ENCODE data around the gene NEDD9.
A peak's percentile ranks its signal among the peaks of the same experiment; 100 is the strongest.

The NEDD9 gene, protein sequence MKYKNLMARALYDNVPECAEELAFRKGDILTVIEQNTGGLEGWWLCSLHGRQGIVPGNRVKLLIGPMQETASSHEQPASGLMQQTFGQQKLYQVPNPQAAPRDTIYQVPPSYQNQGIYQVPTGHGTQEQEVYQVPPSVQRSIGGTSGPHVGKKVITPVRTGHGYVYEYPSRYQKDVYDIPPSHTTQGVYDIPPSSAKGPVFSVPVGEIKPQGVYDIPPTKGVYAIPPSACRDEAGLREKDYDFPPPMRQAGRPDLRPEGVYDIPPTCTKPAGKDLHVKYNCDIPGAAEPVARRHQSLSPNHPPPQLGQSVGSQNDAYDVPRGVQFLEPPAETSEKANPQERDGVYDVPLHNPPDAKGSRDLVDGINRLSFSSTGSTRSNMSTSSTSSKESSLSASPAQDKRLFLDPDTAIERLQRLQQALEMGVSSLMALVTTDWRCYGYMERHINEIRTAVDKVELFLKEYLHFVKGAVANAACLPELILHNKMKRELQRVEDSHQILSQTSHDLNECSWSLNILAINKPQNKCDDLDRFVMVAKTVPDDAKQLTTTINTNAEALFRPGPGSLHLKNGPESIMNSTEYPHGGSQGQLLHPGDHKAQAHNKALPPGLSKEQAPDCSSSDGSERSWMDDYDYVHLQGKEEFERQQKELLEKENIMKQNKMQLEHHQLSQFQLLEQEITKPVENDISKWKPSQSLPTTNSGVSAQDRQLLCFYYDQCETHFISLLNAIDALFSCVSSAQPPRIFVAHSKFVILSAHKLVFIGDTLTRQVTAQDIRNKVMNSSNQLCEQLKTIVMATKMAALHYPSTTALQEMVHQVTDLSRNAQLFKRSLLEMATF

DNA sequence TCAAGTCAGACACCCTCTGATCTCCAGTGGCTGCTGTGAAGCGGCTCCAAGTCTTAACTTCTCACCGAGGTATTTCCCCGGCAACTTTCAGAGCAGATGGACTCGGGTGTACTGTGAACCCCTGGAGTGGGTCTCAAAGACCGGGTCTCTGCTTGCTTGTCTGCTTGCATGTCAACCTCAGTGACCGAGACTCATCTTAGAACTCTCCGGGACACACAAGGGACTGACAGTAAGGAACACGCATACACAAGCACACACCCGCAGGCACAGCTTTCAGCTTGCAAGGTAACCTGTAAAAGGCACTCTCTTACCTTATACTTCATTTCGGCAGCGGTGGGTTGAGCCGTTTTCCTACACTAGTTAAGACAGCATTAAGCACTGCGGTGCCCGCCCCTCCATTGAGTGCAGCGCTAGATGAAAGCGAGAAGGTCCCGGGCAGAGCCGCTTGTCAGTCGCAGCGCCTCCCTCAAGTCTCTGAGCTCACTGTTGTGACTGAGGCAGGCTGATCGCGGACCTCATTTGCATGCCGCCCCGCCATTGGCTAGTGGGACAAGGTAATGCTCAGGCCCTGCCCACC, at the start of gene NEDD9:
Gene NEDD9, minus strand, starts transcription at position 476 of the 577 bp plus-strand sequence. Its CDS starts 153 bp downstream, at position 323.
- peak; percentile 93 for DNase-seq

DNA sequence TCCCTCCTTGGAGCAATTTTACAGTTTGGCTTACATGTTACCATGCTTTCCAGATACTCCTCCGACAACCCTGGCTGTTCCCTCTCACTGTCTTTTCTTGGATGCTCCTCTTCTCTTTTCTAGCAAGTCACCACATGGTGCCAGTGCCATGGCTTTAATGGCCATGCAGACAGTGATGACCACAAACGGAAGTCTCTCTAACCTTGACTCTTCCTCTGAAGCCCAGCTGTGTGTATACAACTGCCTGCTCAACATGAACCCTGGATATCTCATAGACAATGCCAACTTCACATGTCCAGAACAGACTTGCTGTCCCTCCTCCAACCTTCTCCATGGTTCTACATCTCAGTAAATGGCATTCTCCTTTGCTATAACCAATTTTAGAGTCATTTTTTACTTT, 49.8 kb upstream of the NEDD9 start:
- DNase-seq: no peak

DNA sequence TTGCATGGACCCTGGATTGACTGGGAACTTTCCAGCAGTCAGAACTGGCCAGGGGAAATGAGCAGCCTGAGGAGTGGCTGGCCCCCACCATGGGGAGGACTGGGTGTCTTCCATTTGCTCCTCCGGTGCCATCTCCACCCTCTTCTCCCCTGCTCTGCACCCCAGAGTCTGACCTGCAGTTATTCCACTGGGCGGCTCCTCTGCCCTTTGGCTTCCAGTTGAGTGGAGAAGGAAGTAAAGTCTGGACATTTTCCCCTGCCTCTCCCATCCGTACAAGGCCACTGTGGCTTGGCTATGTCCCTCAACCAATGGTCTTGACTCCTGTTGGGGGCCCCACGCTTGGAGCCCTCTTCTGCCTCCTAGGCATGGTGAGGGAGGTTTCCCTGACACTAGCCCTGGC, 47.9 kb upstream of the NEDD9 start:
- DNase-seq: no peak

DNA sequence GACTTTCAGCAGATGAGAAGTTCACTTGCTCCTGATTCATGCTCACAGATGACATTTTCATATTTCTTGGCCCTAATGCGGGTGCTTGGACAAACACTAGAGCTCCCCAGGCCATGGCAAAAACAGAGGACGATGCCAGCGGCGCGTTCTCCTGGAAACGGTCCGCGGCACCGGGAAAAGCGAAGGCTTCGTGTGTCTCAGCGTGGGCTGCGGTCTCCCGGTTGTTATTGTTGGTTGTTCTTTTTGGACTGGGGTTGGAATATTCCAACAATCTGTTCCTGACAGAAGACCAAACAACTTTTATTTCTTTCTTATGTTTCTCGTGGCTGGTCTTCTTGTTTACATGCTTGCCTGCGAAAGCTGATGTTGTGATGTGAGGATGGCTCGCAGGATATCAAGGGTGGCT, 46.8 kb upstream of the NEDD9 start:
- no peak for DNase-seq

DNA sequence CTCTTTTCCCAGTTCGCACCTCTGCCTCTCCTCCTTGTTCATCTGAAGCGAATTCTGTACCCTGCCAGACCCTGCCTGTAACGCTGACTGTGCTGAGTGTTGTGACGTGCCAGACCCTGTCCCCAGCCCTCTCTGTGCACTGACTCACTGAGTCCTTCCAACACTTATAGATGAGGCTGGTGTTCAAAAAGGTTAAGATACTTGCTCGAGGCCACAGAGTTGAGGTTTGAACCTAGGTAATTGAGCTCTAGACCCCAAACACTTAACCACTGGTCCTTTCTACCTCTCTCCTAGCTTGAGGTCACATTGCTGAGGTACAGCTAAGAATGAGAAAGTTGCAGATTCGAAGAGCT, 45.7 kb upstream of the NEDD9 start:
- DNase-seq: peak; percentile 17

DNA sequence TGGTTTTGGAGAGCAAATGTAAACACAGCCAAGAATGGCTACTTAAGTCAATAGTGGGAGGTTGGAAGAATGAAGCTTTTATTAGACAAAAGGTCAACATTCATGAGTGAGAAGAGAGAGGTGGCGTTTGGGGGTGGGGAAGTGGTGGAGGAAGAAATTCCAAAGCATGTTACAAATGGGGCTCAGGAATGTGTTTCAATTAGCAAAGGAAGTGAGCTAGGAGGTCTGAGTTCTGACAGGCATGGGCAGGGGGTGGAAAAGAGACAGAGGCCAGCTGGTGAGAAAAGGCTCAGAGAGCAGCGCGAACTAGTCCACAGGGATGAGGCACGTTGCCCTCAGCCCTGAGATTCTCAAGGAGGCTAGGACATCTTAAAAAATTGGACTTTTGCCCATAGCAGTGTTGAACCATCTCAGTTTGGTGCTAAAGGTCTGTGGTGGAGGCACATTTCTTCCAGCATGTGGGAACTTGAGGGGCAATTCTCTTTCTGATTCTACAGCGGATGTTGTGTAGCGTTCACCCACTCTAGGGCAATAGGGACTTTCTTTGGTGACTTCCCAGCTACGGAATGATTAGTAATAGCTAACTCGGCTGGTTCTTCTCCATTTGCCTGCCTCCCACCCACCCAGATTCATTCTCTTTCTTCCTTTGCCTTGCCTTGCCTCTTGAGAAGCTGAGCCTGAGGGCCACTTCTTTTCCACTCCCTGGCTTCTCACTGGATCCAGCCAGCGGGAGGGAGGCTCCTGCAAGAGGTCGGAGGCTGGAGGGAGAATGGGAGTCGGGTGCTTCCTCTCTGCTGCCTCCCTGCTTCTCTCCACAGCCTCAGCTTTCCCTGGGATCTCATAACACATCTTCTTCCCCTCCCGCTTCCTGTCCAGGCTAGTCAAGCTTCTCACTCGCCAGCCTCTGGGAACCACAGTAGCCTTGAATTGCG, 45.1 kb upstream of the NEDD9 start:
- no peak for DNase-seq

DNA sequence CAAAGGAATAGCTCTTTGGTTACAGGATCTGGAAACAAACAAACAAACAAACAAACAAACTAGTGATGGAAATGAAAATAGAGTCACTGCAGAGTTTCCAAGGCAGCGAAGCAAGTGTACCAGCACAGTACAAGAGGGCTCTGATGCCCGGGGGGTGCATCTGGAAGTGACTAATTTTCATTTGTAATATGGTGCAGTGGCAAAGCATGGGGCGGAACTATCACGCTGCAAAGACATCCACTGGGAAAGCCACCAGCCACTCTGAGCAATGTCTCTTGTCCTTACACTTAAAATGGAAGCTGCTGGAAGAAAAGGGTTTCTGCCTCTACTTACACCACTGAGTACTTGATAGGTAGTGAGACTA, 44.4 kb upstream of the NEDD9 start:
- DNase-seq: no peak

DNA sequence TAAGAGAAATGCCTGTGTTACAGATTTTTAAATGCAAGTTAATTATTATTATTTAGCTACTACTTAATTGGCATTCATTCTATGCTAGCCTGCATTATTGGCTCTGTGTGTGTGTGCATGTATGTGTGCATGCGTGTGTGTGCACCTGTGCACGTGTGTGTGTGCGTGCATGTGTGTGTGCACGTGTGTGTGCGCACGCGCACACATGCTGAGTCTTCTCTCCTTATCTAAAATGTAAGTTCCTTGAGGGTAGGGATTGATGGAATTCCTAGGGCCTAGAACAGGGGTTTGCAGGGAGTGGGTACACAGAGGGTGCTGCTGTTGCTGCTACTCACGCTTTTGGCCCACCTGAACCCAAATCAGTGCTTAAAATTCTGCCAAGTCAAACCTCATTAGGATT, 43.8 kb upstream of the NEDD9 start:
- no peak for DNase-seq

DNA sequence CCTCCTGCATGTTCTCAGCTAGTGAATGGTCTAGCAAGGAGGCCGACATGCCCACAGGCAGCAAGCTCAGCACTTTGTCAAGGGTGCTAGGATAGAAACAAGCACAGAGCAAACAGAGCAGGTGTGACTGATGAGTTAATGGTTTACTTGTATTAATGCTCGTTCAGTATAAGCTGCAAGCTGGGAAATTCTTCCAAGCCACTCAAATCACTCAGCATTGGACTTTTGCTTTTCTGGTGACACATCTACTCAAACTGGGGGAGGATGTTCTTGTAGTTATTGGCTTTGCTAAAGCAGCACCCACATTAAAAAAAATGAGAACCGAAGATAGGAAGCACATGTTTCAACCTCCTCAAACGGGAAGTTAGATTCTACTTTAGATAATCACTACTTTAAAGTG, 43.1 kb upstream of the NEDD9 start:
- no peak for DNase-seq

DNA sequence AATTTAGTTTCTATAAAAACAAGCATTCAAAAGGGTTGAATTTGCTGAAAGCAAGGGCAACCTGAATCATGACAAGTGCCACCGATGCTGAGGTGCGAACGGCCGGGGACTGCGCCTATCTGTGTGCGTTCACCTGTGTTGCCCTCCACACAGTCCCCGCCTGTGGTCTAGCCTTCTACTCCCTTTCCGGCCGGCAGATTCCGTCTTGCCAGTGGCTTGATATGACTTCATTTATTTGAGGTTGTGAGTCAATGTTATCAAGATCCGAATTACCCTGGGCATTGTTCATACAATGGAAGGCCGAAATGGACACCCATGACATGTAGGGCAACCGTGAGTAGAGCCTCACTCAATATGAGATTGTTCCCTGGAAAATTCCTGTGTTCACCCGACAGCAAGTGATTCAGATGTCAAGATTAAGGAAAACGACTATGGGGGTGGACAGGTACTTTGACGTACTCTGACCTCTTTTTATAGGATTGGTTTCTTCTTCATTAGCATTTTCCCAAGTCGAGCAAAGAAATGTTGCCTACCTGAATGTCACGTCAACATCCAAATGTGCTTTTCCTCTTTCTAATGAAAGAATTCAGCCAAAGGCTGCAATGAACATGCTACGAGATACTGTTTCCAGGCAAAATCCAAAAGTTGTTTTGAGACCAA, 41.1 kb upstream of the NEDD9 start:
- DNase-seq: no peak

DNA sequence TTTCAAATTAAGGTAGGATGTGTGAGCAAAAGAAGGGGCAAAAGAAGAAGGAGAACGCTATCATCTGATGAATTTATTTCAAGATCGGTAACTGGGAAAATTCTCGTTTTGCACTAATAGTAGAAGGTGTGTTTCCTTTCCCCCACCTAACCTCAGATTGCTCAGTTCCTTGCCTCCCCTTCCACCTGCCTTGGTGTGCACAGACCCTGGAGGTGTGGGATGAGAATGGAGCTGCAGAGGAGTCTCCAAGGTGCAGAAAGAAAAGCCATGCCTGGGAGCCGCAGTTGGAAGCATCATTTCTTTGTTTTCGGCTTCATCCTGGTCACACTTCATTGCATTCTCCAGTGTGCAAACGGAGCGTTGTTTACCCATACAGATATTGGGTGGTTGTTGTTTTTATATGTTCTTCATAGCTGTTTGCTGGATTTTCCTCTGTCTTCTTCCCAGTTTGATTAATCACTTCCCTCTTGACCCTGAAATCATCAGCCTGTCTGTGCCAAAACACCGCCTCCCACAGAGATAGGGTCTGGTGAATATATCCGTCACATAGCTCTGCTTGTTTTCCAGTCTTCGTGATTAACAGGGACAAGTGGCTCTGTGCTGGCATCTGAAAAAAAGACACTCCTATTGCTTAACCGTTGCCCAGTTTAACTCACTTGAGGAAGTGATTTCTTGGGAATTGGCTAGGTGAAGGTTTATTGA, 40.2 kb upstream of the NEDD9 start:
- DNase-seq: no peak

DNA sequence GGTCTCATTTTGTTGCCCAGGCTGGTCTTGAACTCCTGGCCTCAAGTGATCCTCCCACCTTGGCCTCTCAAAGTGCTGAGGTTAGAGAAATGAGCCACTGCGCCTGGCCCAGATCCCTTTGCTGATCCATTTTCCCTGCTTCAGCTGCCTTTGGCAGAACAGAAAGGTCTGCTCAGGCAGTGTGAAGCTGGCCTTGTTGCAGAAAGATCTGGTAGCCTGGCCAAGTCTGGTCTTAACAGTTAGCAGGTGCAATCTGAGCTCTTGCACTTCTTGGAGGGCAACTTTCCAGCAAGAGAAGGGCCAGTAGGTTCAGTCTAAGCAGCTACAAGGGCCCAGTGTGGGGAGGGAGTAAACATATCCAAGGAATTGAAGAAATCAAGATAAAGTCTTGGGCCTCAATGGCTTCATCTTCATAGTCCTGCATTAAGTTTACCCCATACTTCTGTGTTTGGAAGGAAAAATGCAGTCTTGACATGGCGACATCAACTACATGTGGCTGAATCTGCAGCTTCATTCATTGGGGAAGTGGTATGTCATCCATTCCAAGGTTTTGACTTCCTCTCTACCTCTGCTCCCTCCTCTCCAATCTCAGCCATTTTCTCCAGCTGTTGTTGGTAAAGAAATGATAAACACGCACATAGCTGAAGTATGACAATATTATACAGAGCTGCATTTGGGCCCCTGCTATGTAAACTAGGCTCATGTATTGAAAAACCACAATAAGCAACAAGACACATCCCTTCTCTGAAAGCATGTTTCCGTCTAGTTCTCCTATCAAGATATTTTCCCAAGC, 39.0 kb upstream of the NEDD9 start:
- DNase-seq: no peak

DNA sequence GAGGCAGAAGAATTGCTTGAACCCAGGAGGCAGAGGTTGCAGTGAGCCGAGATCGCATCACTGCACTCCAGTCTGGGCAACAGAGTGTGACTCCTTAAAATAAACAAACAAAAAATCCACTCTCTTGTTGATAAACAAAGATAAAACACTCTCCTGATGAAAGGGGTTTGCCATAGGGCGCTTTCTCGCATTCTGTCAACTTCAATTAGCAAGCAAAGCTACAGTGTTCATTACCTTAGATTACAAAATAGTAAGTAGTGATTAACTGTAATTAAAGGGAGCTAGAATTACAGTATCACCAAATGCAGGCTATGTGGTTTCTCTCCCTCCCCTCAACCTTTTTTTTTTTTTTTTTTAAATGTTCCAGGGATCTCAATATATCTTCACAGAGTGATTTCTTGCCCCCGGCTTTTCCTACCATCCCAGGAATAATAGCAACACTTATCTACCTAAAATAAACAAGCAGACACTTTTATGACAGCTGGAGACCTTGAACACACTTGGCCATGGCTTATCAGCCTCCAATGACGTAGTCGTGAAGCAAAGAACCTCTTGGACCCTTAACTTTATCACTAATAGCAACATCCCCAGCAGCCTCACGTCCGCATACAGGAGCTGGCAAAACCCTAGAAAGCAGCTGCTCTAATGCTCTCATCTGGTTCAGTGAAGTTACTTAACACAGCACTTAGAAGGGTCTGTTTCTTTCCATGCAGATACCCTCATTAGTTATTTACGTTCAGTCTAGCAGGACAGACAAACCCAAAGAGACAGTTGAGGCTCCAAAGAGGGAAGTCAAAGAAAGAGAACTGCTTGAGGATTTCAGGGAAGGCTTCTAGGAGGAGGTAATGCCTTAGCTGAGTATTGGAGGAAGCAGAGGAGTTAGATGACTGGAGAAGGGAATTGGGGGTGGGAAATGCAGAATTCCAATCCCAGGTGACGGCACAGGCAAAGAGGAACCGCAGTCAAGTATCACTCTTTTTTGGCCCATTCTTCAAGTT, 37.9 kb upstream of the NEDD9 start:
- no peak for DNase-seq

DNA sequence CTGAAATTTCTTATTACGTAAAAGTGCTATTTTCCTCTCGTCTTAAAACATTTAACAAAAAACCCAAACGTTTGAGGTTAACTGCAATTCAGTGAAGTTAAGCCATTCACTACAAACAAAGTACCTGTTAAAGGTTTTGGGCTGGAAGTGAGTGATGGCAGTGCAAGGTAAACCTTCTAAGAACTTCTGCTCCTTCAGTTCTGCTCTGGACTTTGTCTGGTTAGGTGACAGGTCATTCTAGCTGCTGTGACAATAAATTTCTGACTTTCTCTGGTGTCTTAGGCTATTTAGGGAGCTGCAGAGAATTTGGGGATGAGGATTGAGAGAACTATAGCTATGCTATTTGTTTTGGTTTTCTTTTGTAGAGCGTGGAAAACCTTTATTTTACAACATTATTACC, 36.5 kb upstream of the NEDD9 start:
- no peak for DNase-seq

DNA sequence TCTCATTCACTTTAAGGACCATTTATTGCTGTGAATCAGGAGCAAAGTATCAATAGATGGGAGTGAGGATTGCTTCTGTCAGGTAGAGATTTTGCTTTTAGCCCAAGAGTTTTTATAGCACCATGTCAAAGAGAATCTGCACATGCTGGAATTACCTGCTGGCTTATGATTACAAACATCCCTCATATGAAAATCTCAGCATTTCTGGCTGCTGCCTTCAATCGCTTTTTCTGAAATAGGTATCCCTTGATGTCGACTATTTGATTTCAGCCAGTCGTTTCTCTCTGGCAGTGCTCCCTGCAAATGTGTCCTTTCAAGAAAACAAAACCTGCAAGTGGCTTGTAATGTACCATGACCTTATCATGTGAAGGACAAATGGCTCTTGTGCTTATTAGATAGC, 34.5 kb upstream of the NEDD9 start:
- DNase-seq: no peak

DNA sequence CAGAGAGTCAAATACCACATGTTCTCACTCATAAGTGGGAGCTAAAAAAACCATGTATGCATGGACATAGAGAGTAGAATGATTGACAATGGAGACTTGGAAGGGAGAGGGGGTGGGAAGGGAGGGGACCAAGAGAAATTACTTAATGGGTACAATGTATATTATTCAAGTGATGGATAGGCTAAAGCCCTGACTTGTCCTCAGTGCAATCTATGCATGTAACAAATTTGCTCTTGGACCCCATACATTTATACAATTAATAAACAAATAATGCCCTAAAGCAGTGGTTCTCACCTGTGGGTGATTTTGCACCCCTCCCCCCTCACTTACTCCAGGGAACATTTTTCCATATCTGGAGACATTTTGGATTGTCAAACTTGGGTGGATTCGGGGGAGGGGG, 33.5 kb upstream of the NEDD9 start:
- no peak for DNase-seq

DNA sequence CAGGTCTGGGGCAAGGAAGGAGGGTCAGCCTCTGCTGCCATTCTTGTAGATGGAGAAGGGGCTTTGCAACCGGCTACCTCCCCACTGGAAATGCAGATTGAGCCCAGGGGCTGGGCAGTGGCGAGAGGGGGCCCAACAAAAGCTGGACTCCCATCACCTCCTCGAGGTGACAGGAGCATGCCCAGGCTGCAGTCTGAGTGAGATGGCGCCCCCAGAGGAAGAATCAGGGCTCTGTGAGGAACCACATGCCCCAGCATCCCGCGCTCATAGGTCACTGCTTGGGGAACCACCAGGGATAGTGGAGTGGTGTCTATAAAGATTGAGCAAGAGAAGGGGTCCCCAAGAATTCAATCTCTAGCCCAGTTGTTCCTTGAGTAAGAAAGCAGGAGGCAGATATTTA, 31.6 kb upstream of the NEDD9 start:
- DNase-seq: no peak

DNA sequence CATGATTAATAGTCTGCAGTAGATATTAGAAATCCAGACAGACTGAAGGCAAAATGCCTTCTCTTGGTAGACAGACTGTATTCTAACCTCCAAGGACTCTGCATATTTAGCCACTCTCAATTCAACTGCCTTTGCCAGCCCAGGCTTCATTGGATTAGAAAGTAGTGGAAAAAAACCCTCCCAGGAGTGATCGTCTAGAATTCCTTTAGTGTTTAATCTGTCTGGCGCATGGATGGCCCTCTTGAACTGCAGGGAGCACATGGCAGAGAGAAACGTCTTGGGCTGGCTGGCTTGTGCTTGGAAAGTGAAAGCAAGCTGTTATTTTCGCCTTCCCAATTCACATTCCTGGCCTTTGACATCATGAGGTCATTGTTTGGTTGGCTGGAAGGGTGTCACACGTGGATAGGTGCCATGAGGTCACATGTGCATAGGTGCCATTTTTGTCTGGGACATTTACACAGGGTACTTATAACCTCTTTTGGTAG, 30.9 kb upstream of the NEDD9 start:
- no peak for DNase-seq

DNA sequence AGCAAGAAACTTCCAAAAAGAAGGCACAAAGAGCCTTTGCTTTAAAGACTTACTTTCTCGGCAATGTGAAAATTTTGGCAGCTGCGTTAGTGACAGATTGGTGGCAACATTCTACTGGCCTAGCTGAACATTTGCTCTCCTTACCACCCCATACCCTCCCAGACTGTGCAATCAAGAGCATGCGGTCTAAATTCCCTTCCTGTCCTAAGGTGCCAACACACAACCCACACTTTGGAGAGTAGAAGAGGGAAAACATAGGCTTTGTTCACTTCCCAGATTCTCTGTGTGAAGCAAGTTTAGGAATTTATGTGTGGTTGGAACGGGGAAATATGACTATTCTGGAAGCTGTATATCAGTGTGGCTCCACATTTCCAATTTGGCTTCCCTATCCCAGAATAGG, 29.8 kb upstream of the NEDD9 start:
- DNase-seq: no peak

Data from CD4-positive, alpha-beta T cell treated with Interleukin-6 for 4 hours (primary cell).